Measurements from ENCODE around the gene TMC8.

GRCh38 chr17:78176548-78177025 lies 46.0 kb downstream of the TMC8 start:
- TF ChIP-seq POLR2A (IDR thresholded peaks at IDR 0.05; ENCODE audit: low read depth, low read length) (no peak), CTCF (IDR thresholded peaks at IDR 0.05; ENCODE audit: extremely low read depth in 1 of 2, insufficient read depth in 1 of 2, low read depth in 1 of 2, low read length in 2 of 2) (peak; percentile 96 to 98)
